GM06990 (cell line): ENCODE data around the gene HPCAL1.

Experiments
- DNase-seq: peaks from one replicate; pipeline ENCODE4 v3.0.0-alpha.2; 2011; ENCODE audit not compliant: insufficient read length; ENCODE audit errors: extremely low read depth
- H3K27me3 ChIP-seq: replicated peaks from 2 replicates; pipeline ENCODE4 v1.6.0; 2011; ENCODE audit warnings: low read length; ENCODE audit not compliant: control insufficient read depth, insufficient read depth
- H3K36me3 ChIP-seq: 2 replicates; pipeline ENCODE4 v1.5.1; 2011; ENCODE audit warnings: low read length; ENCODE audit not compliant: control insufficient read depth, insufficient read depth
- H3K4me3 ChIP-seq: replicated peaks from 2 replicates; pipeline ENCODE4 v1.5.1; 2011; ENCODE audit warnings: low read depth, mild to moderate bottlenecking, control low read depth, low read length
- TF ChIP-seq, protein P1 (sequence below): IDR thresholded peaks from 2 replicates; pipeline ENCODE4 v1.5.1; 2011; ENCODE audit warnings: low read length, control low read depth, mild to moderate bottlenecking, inconsistent platforms; ENCODE audit not compliant: insufficient read depth, poor library complexity, severe bottlenecking

HPCAL1 gene

DNA sequence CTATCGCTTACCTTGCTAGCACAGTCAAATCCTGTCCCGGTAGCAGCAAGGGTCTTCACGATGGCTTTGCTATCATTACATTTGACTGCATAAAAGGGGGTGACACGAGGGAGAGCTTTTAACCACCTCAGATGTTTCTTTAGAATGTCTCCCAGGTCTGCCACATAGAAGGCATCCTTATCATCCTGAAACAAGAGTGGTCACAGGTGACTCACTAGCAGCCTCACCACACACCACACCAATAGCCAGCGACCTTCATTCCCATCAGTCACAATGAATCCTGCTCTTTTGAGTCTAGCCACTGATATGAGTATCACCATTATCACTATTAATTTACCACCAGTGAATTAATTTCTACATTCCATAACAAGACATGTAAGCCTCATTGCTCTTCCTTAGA, 141.8 kb downstream of the HPCAL1 start:
- DNase-seq: no peak
- peak overlapping the region; percentile 86; the same call in 1 of the 2 replicates for H3K4me3 ChIP-seq
- peaks cover 30% of the 10 kb centered on the region for H3K36me3 ChIP-seq
- TF ChIP-seq, protein P1, sequence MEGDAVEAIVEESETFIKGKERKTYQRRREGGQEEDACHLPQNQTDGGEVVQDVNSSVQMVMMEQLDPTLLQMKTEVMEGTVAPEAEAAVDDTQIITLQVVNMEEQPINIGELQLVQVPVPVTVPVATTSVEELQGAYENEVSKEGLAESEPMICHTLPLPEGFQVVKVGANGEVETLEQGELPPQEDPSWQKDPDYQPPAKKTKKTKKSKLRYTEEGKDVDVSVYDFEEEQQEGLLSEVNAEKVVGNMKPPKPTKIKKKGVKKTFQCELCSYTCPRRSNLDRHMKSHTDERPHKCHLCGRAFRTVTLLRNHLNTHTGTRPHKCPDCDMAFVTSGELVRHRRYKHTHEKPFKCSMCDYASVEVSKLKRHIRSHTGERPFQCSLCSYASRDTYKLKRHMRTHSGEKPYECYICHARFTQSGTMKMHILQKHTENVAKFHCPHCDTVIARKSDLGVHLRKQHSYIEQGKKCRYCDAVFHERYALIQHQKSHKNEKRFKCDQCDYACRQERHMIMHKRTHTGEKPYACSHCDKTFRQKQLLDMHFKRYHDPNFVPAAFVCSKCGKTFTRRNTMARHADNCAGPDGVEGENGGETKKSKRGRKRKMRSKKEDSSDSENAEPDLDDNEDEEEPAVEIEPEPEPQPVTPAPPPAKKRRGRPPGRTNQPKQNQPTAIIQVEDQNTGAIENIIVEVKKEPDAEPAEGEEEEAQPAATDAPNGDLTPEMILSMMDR: no peak
- H3K27me3 ChIP-seq: no peaks in the 10 kb centered on the region

DNA sequence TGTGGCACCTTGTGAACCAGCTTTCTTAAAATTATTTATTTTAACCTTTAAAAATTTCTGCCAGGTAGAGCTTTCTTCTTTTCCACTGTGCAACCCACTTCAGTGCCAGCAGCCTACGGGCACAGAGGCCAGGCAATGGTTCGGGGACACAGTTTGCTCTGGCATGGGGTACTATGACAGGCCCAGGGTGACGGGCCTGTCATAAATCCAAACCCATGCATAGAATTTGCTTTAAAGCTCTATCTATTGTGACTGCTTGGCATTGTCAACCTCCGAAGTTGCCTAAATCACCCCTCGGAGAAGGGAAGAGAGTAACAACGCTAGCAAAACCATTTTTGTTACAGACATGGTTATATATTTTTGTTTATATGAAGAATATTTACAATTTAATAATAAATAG, 143.9 kb downstream of the HPCAL1 start:
- H3K4me3 ChIP-seq: peak overlapping the region; percentile 86
- no peaks in the 10 kb centered on the region for H3K27me3 ChIP-seq
- peaks cover 10% of the 10 kb centered on the region for H3K36me3 ChIP-seq
- no peak for DNase-seq
- TF ChIP-seq, protein P1: no peak

DNA sequence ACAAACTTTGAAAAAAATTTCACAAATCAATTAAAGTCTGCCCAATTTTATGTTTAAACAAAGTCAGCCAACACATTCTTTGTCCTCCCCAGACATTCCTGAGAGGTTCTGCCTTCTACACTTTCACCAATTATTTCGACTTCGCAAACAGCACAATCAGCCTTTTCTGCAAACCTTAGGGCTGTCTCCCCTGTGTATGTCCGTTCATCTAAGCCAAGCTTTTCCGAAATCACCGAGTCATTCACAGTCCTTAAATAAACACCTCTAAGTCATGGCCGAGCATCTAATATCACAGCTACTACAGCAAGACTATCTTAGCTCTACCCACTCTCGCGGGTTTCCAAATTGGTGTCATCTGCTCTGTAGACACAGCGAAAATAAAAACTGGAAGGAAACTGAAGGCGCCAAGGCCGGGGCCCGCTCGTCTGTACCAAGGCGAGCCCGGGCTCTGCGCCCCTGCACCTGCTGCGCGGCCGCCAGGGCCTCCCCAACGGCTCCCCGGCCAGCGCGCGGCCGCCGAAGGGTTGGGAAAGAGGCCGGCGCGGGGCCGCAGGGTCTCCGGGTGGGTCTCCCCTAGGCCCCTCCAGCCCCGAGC, 144.7 kb downstream of the HPCAL1 start:
- H3K36me3 ChIP-seq: peaks cover 5% of the 10 kb centered on the region
- no peak for DNase-seq
- no peaks in the 10 kb centered on the region for H3K27me3 ChIP-seq
- H3K4me3 ChIP-seq: peak overlapping the region; percentile 86
- TF ChIP-seq, protein P1: no peak

DNA sequence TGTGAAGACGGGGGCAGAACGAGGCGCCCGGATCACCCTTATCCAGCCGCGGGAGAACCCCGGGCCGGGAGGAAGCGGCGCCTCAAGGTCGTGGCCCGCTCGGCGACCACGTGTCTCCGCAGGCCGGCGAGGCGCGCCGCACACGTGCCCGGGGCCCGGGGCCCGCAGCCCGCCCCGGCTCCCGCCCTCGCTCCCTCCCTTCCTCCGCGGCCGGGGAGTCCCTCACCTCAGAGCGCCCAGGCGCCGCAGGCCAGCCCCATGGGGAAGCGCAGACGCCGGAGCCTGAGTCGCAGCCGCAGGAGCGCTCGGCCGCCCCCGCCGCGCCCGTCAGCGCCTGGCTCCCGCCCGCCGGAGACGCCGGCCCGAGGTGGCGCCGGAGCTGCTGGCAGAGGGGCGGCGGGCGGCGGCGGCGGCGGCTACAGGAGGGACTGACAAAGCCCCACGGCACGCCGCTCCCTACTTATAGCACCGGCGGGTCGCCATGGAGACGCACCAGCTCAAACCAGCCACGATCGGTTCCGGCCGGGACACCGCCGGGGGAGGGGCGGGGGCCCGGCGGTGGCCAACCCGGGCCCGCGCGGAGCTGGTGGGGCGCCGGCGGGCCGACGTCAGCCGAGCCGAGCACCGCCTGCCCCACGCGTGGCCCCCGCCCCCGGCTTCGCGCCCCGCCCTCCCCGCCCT, 145.3 kb downstream of the HPCAL1 start, which contains the start of gene ODC1:
TSS of gene ODC1 (minus strand) at position 433 of the 681 bp plus-strand sequence. CDS start 3,295 bp downstream, outside the sequence.
- peak within 1 kb of the TSS; percentile 86 for H3K4me3 ChIP-seq
- peak; percentile 98 for DNase-seq
- peaks cover 5% of the 10 kb centered on the region for H3K36me3 ChIP-seq
- H3K27me3 ChIP-seq: no peaks in the 10 kb centered on the region
- TF ChIP-seq, protein P1: no peak

DNA sequence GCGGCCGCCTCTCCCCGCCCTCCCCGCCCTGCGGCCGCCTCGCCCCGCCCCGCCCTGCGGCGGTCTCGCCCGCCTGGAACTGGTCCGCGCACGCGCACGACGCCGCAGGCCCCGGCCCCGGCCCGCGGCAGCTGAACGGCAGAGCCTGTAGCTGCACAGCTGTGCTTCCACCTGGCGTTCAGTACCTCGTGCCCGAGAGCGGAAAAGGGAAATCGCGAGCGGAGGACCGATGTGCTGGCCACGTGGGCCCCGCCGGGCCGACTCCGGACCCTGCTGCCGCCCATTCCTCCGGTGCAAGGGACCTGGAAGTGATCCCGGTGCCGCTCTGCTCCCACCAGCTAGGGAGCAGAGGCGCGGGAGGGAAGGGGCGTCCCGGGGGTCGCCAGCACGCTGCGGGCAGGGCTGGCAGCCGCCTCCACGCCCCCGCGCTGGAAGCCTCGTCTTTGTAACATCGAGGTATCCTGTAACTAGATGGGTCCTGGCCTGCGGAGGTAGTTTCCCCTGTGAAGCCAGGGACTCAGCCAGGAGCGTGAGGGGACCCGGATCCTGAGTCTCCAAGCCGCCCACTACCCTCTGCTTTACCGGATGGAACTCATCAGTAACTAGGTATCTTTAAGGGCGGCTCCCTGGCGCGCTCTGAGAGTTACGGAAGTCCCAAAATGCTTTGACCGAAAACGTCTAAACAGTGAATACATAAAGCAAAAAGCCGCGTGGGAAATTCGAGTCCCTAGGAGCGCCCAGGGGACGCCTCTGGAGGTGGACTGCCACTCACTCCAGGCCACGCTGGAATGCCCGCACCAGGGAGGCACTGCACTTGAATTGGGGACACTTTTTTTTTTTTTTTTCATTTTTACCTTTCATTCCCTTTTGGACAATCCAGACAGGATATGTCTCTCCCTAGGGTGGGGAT, 146.1 kb downstream of the HPCAL1 start:
- TF ChIP-seq, protein P1: no peak
- DNase-seq: no peak
- no peaks in the 10 kb centered on the region for H3K27me3 ChIP-seq
- H3K36me3 ChIP-seq: peaks cover 3% of the 10 kb centered on the region
- peak overlapping the region; percentile 74 for H3K4me3 ChIP-seq
